ENCODE data around the gene CPT1B.

DNA sequence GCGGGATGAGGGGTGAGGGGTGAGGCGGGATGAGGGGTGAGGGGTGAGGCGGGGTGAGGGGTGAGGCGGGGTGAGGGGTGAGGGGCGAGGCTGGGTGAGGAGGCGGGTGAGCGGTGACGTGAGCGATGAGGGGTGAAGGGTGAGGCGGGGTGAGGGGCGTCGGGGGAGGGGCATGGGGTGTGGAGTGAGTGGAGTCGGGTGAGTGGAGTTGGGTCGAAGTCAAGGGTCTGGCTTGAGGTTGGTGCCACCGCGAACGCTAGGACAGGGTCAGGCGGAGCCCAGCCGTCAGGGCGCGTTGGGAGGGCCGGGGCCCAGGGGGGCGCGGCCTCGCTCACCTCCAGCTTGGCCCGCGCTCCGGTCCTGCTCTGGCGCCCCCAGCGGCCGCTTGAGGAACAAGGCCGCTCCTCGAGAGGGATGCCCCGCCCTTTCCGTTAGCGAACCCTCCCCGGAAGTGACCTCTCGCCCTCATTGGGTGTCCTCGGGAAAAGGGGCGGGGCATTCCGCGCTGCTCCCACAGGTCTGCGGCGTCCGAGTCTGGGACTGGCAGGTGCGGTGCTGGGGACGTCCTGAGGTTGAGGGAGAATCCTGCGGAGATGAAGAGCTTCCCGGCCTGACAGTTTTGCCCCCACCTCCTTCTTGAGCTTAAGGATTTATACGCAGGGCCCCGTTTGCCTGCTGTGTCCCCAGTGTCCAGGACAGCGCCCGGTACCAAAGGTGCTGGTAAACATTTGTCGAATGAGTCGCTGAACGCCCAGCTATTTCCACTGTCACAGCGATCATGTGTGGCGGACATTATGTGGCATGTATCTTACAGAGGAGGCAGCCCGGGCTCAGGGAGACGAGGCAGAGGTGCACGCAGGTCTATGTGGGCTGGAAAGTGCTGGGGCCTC lies 15.5 kb downstream of the CPT1B start, which contains the start of gene SYCE3:
- peak; percentile 86 for TF ChIP-seq POLR2AphosphoS5 (IDR thresholded peaks at IDR 0.05)
- TF ChIP-seq, protein P1, sequence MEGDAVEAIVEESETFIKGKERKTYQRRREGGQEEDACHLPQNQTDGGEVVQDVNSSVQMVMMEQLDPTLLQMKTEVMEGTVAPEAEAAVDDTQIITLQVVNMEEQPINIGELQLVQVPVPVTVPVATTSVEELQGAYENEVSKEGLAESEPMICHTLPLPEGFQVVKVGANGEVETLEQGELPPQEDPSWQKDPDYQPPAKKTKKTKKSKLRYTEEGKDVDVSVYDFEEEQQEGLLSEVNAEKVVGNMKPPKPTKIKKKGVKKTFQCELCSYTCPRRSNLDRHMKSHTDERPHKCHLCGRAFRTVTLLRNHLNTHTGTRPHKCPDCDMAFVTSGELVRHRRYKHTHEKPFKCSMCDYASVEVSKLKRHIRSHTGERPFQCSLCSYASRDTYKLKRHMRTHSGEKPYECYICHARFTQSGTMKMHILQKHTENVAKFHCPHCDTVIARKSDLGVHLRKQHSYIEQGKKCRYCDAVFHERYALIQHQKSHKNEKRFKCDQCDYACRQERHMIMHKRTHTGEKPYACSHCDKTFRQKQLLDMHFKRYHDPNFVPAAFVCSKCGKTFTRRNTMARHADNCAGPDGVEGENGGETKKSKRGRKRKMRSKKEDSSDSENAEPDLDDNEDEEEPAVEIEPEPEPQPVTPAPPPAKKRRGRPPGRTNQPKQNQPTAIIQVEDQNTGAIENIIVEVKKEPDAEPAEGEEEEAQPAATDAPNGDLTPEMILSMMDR (IDR thresholded peaks at IDR 0.05; ENCODE audit: poor library complexity, severe bottlenecking): peak; percentile 98

All from neural cell (in vitro differentiated cells).